ENCODE measurements around the gene FASN. TPM values are rescaled to one million over a fixed set of nuclear protein-coding genes. Genes with fewer than 3 reads are reported as not detected.

Gene FASN
- total and polyA plus RNA-seq, 2 donors (not counting 1 experiment from before 2014, with no cell fraction given), result 36.8 to 242 TPM

DNA sequence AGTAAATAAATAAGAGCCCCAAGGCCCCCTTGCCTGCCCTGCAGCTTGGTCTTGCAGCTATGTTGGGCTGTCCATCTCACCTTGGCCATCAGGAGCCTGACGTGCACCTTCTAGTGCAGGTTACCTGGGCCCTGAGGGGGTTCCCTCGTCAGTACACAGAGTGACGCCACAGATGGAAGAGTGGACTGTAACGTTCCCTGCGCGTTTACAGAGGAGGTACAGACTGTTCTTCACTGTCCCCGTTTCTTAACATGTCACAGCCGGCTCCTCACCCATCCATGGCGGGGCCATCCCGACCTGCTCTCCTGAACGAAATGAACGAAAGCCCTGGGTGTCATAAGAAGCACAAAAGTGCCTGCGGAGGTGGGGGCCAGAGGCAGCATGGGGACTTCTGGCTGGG, 15.9 kb upstream of the FASN start:
- Histone ChIP-seq H3K4me1 (ENCODE audit: control insufficient read depth, extremely low read depth, insufficient read depth, low read length) (no peaks in the 10 kb centered on the region), H3K27me3 (ENCODE audit: control insufficient read depth, insufficient read depth, low read length) (no peaks in the 10 kb centered on the region), H3K9ac (ENCODE audit: insufficient read depth, low read length) (no peak overlapping the region), H3K36me3 (ENCODE audit: control insufficient read depth, insufficient read depth, low read length) (no peaks in the 10 kb centered on the region), H4K20me1 (ENCODE audit: control insufficient read depth, extremely low read depth, insufficient read depth, low read length) (no peaks in the 10 kb centered on the region), H2AFZ (ENCODE audit: low read length) (no peak overlapping the region), H3K79me2 (ENCODE audit: control insufficient read depth, insufficient read depth, low read length) (no peaks in the 10 kb centered on the region), H3K9me3 (ENCODE audit: control insufficient read depth, insufficient read depth, low read depth, low read length) (no peaks in the 10 kb centered on the region), H3K27ac (ENCODE audit: insufficient read depth, low read length) (no peak overlapping the region), H3K4me3 (replicated peaks in 1 of 4; ENCODE audit: control extremely low read depth in 1 of 4, insufficient read depth in 1 of 4, low read depth in 3 of 4, low read length in 4 of 4) (no peak overlapping the region), H3K4me2 (ENCODE audit: extremely low read depth, insufficient read depth, low read length) (no peak overlapping the region)
- TF ChIP-seq, protein P1, sequence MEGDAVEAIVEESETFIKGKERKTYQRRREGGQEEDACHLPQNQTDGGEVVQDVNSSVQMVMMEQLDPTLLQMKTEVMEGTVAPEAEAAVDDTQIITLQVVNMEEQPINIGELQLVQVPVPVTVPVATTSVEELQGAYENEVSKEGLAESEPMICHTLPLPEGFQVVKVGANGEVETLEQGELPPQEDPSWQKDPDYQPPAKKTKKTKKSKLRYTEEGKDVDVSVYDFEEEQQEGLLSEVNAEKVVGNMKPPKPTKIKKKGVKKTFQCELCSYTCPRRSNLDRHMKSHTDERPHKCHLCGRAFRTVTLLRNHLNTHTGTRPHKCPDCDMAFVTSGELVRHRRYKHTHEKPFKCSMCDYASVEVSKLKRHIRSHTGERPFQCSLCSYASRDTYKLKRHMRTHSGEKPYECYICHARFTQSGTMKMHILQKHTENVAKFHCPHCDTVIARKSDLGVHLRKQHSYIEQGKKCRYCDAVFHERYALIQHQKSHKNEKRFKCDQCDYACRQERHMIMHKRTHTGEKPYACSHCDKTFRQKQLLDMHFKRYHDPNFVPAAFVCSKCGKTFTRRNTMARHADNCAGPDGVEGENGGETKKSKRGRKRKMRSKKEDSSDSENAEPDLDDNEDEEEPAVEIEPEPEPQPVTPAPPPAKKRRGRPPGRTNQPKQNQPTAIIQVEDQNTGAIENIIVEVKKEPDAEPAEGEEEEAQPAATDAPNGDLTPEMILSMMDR (conservative IDR thresholded peaks at IDR 0.05 in 1 of 2, IDR thresholded peaks at IDR 0.05 in 1 of 2; ENCODE audit: low read depth in 1 of 2, low read length in 2 of 2), result no peak
- no peak for TF ChIP-seq EZH2 (IDR thresholded peaks at IDR 0.05; ENCODE audit: low read length, missing control alignments)
- DNase-seq (ENCODE audit: low read depth in 2 of 2), result no peak

GRCh38 chr17:82113422-82113821, 15.4 kb upstream of the FASN start:
- H3K27me3 ChIP-seq (ENCODE audit: control insufficient read depth, insufficient read depth, low read length), result no peaks in the 10 kb centered on the region
- no peak overlapping the region for H3K27ac ChIP-seq (ENCODE audit: insufficient read depth, low read length)
- no peak overlapping the region for H3K4me2 ChIP-seq (ENCODE audit: extremely low read depth, insufficient read depth, low read length)
- no peaks in the 10 kb centered on the region for H4K20me1 ChIP-seq (ENCODE audit: control insufficient read depth, extremely low read depth, insufficient read depth, low read length)
- DNase-seq (ENCODE audit: low read depth in 2 of 2), result no peak
- H3K4me3 ChIP-seq (replicated peaks in 1 of 4; ENCODE audit: control extremely low read depth in 1 of 4, insufficient read depth in 1 of 4, low read depth in 3 of 4, low read length in 4 of 4), result no peak overlapping the region
- H2AFZ ChIP-seq (ENCODE audit: low read length), result no peak overlapping the region
- H3K4me1 ChIP-seq (ENCODE audit: control insufficient read depth, extremely low read depth, insufficient read depth, low read length), result peaks cover 2% of the 10 kb centered on the region
- H3K9ac ChIP-seq (ENCODE audit: insufficient read depth, low read length), result no peak overlapping the region
- H3K9me3 ChIP-seq (ENCODE audit: control insufficient read depth, insufficient read depth, low read depth, low read length), result no peaks in the 10 kb centered on the region
- H3K36me3 ChIP-seq (ENCODE audit: control insufficient read depth, insufficient read depth, low read length), result no peaks in the 10 kb centered on the region
- H3K79me2 ChIP-seq (ENCODE audit: control insufficient read depth, insufficient read depth, low read length), result no peaks in the 10 kb centered on the region
- TF ChIP-seq EZH2 (IDR thresholded peaks at IDR 0.05; ENCODE audit: low read length, missing control alignments), result no peak
- TF ChIP-seq, protein P1 (conservative IDR thresholded peaks at IDR 0.05 in 1 of 2, IDR thresholded peaks at IDR 0.05 in 1 of 2; ENCODE audit: low read depth in 1 of 2, low read length in 2 of 2), result no peak

DNA sequence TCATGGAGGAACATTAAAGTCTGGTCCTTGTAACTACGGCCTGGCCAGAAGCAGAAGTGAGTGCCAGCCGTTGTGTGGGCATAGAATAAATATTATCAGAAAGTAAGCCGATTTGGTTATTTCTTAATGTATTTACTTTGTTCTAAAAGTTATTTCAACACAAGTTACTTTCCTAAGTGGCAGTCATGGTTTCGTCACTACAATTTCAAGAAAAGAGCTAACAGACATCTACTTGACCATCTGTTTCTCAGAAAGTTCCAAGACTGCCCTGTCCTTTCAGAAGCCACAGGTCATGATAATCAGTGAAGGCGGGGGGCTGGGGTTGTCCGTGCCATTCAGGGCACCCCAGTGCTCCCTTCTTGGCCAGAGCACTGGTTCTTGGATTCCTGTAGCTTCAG, 14.9 kb upstream of the FASN start:
- no peak overlapping the region for H2AFZ ChIP-seq (ENCODE audit: low read length)
- TF ChIP-seq, protein P1 (conservative IDR thresholded peaks at IDR 0.05 in 1 of 2, IDR thresholded peaks at IDR 0.05 in 1 of 2; ENCODE audit: low read depth in 1 of 2, low read length in 2 of 2), result no peak
- TF ChIP-seq EZH2 (IDR thresholded peaks at IDR 0.05; ENCODE audit: low read length, missing control alignments), result no peak
- no peak overlapping the region for H3K4me3 ChIP-seq (replicated peaks in 1 of 4; ENCODE audit: control extremely low read depth in 1 of 4, insufficient read depth in 1 of 4, low read depth in 3 of 4, low read length in 4 of 4)
- H3K9me3 ChIP-seq (ENCODE audit: control insufficient read depth, insufficient read depth, low read depth, low read length), result no peaks in the 10 kb centered on the region
- no peak for DNase-seq (ENCODE audit: low read depth in 2 of 2)
- peaks cover 2% of the 10 kb centered on the region for H3K4me1 ChIP-seq (ENCODE audit: control insufficient read depth, extremely low read depth, insufficient read depth, low read length)
- H3K27me3 ChIP-seq (ENCODE audit: control insufficient read depth, insufficient read depth, low read length), result no peaks in the 10 kb centered on the region
- no peaks in the 10 kb centered on the region for H3K36me3 ChIP-seq (ENCODE audit: control insufficient read depth, insufficient read depth, low read length)
- H4K20me1 ChIP-seq (ENCODE audit: control insufficient read depth, extremely low read depth, insufficient read depth, low read length), result no peaks in the 10 kb centered on the region
- H3K9ac ChIP-seq (ENCODE audit: insufficient read depth, low read length), result no peak overlapping the region
- H3K79me2 ChIP-seq (ENCODE audit: control insufficient read depth, insufficient read depth, low read length), result no peaks in the 10 kb centered on the region
- no peak overlapping the region for H3K4me2 ChIP-seq (ENCODE audit: extremely low read depth, insufficient read depth, low read length)
- H3K27ac ChIP-seq (ENCODE audit: insufficient read depth, low read length), result no peak overlapping the region
